ENCODE measurements around the gene CTIF.
"Not testable (repeated sequence)": the region's sequence is repeated elsewhere in the genome, so short reads cannot be mapped to it uniquely, and the experiment has no call there.

CTIF gene

GRCh38 chr18:48715711-48716361, 177.0 kb downstream of the CTIF start:
- DNase-seq: peak in 1 of 2 donors; percentile 68

- not testable (repeated sequence) for DNase-seq
These were observed 178.4 kb downstream of the CTIF start for GRCh38 chr18:48717227-48717626.

- DNase-seq: no peak
These were observed 179.6 kb downstream of the CTIF start for GRCh38 chr18:48718251-48718959.

- DNase-seq: no peak
These were observed 180.6 kb downstream of the CTIF start for GRCh38 chr18:48719388-48719787.

- DNase-seq: no peak
These were observed 181.3 kb downstream of the CTIF start for GRCh38 chr18:48719974-48720654.

GRCh38 chr18:48720655-48721025, 181.8 kb downstream of the CTIF start:
- no peak for DNase-seq

GRCh38 chr18:48721312-48721711, 182.5 kb downstream of the CTIF start:
- no peak for DNase-seq

- DNase-seq: no peak
These were observed 184.2 kb downstream of the CTIF start for GRCh38 chr18:48723016-48723415.

GRCh38 chr18:48723837-48724236, 185.0 kb downstream of the CTIF start:
- no peak for DNase-seq

- DNase-seq: no peak
These were observed 185.6 kb downstream of the CTIF start for GRCh38 chr18:48724442-48724841.

GRCh38 chr18:48724939-48725338, 186.1 kb downstream of the CTIF start:
- DNase-seq: no peak

GRCh38 chr18:48725562-48725961, 186.7 kb downstream of the CTIF start:
- DNase-seq: no peak

GRCh38 chr18:48727681-48728080, 188.8 kb downstream of the CTIF start:
- no peak for DNase-seq

- no peak for DNase-seq
These were observed 189.5 kb downstream of the CTIF start for GRCh38 chr18:48728204-48728833.

GRCh38 chr18:48729404-48729803, 190.6 kb downstream of the CTIF start:
- DNase-seq: no peak

GRCh38 chr18:48730010-48730409, 191.2 kb downstream of the CTIF start:
- no peak for DNase-seq

GRCh38 chr18:48732767-48733424, 194.1 kb downstream of the CTIF start:
- no peak for DNase-seq

- no peak for DNase-seq
These were observed 194.9 kb downstream of the CTIF start for GRCh38 chr18:48733643-48734253.

- no peak for DNase-seq
These were observed 195.6 kb downstream of the CTIF start for GRCh38 chr18:48734460-48734859.

- DNase-seq: no peak
These were observed 196.3 kb downstream of the CTIF start for GRCh38 chr18:48735080-48735676.

GRCh38 chr18:48735681-48736255, 196.9 kb downstream of the CTIF start:
- DNase-seq: no peak

Data from CD4-positive, alpha-beta T cell treated with Interleukin-1 beta for 1 hour (primary cell).